Activated T-cell treated with anti-CD3 and anti-CD28 coated beads for 1 hour (primary cell): ENCODE data around the gene SUGP2.

Experiments used
- DNase-seq: peaks from one replicate; pipeline ENCODE4 v3.0.0-alpha.2; 2020; ENCODE audit warnings: low read depth

Gene SUGP2

GRCh38 chr19:18951721-18952281, 81.5 kb downstream of the SUGP2 start:
- DNase-seq, result no peak

- DNase-seq, result no peak
Observed at GRCh38 chr19:18949858-18950257, 83.5 kb downstream of the SUGP2 start.

- DNase-seq, result no peak
Observed at GRCh38 chr19:18948976-18949356, 84.4 kb downstream of the SUGP2 start.

GRCh38 chr19:18948075-18948975, 85.0 kb downstream of the SUGP2 start:
- DNase-seq, result no peak

GRCh38 chr19:18946918-18947317, 86.4 kb downstream of the SUGP2 start:
- DNase-seq, result no peak

- no peak for DNase-seq
Observed at GRCh38 chr19:18946335-18946734, 87.0 kb downstream of the SUGP2 start.

GRCh38 chr19:18945297-18945696, 88.0 kb downstream of the SUGP2 start:
- DNase-seq, result no peak

GRCh38 chr19:18943465-18943864, 89.9 kb downstream of the SUGP2 start:
- DNase-seq, result no peak

- no peak for DNase-seq
Observed at GRCh38 chr19:18942692-18943091, 90.6 kb downstream of the SUGP2 start.

GRCh38 chr19:18941628-18942354, 91.5 kb downstream of the SUGP2 start:
- no peak for DNase-seq
